SK-N-SH (cell line): ENCODE measurements around the gene SERTAD2. TPM values are rescaled to one million over a fixed set of nuclear protein-coding genes. Genes with fewer than 3 reads are reported as not detected.

ENCODE experiments used
- CTCF ChIA-PET: fragments of 300-600, 350-600 bp; formaldehyde crosslinking; extraction: SDS; loops from one replicate; lab custom pipeline; 2021; lab: Yijun Ruan, JAX
- POLR2A ChIA-PET: fragments of 350-600 bp; sonication (Branson Sonifier 250); formaldehyde crosslinking; extraction: SDS; loops from one replicate; lab custom pipeline; 2020; ENCODE audit warnings: antibody characterized with exemption, inconsistent platforms; lab: Yijun Ruan, JAX
- DNase-seq: peaks from one replicate; pipeline ENCODE4 v3.0.0; 2012
- H2AFZ ChIP-seq: fragments of 200-600 bp; sonication (generic); 2 replicates; pipeline ENCODE4 v1.8.1; 2016; ENCODE audit warnings: antibody characterized with exemption, mild to moderate bottlenecking, low read depth
- H3F3A ChIP-seq: fragments of 200-600 bp; sonication (generic); replicated peaks from 2 replicates; pipeline ENCODE3; 2016; ENCODE audit warnings: antibody characterized with exemption, mild to moderate bottlenecking; ENCODE audit not compliant: insufficient read depth
- H3K27ac ChIP-seq, 2 experiments: fragments of 200-500 bp in 1 of 2; fragments of 200-600 bp in 1 of 2; sonication (Bioruptor generic) in 1 of 2; sonication (generic), shearing (Covaris generic) in 1 of 2; 2 replicates each; pipeline versions ENCODE4 v1.5.1 to v1.6.1; 2014 to 2016; ENCODE audit warnings: low read depth in 2 of 2, inconsistent platforms in 1 of 2, low read length in 1 of 2, mild to moderate bottlenecking in 1 of 2, mixed read lengths in 1 of 2
- H3K27me3 ChIP-seq: fragments of 200-600 bp; sonication (generic), shearing (Covaris generic); 2 replicates; pipeline ENCODE4 v1.6.1; 2016; ENCODE audit warnings: mixed run types; ENCODE audit not compliant: insufficient read depth
- H3K36me3 ChIP-seq, 2 experiments: fragments of 200-500 bp in 1 of 2; fragments of 200-600 bp in 1 of 2; sonication (Bioruptor generic) in 1 of 2; sonication (generic) in 1 of 2; replicated peaks in 1 of 2; 2 replicates each; pipeline versions ENCODE3 to v1.5.1; 2014 to 2016; ENCODE audit warnings: low read length in 1 of 2, mild to moderate bottlenecking in 1 of 2; ENCODE audit not compliant: insufficient read depth in 2 of 2, control insufficient read depth in 1 of 2
- H3K4me1 ChIP-seq, 2 experiments: fragments of 200-500 bp in 1 of 2; fragments of 200-600 bp in 1 of 2; sonication (Bioruptor generic) in 1 of 2; sonication (generic), shearing (Covaris generic) in 1 of 2; 2 replicates each; pipeline versions ENCODE4 v1.5.1 to v1.6.1; 2014 to 2016; ENCODE audit warnings: low read depth in 1 of 2, low read length in 1 of 2, mixed run types in 1 of 2; ENCODE audit not compliant: insufficient read depth in 2 of 2, control insufficient read depth in 1 of 2
- H3K4me2 ChIP-seq: fragments of 200-600 bp; sonication (generic), shearing (Covaris generic); 2 replicates; pipeline ENCODE4 v1.6.1; 2017; ENCODE audit warnings: mixed run types
- H3K4me3 ChIP-seq, 2 experiments: fragments of 200-500 bp in 1 of 2; fragments of 200-600 bp in 1 of 2; sonication (Bioruptor generic) in 1 of 2; sonication (generic), shearing (Covaris generic) in 1 of 2; 2 replicates each; pipeline versions ENCODE4 v1.5.1 to v1.8.1; 2014 to 2016; ENCODE audit warnings: low read depth in 2 of 2, inconsistent platforms in 1 of 2, low read length in 1 of 2, mild to moderate bottlenecking in 1 of 2, mixed read lengths in 1 of 2, moderate library complexity in 1 of 2
- H3K79me2 ChIP-seq: fragments of 200-600 bp; sonication (generic); 2 replicates; pipeline ENCODE4 v1.8.1; 2017; ENCODE audit warnings: mild to moderate bottlenecking; ENCODE audit not compliant: insufficient read depth
- H3K9ac ChIP-seq: fragments of 200-600 bp; sonication (generic); 2 replicates; pipeline ENCODE4 v1.6.1; 2017; ENCODE audit warnings: mixed run types
- H3K9me2 ChIP-seq: fragments of 200-600 bp; sonication (generic); 2 replicates; pipeline ENCODE4 v1.6.1; 2017; ENCODE audit warnings: mixed run types
- H3K9me3 ChIP-seq: fragments of 200-600 bp; sonication (generic); 2 replicates; pipeline ENCODE4 v1.6.1; 2017; ENCODE audit warnings: mixed run types, mild to moderate bottlenecking, moderate library complexity
- H4K20me1 ChIP-seq: fragments of 200-600 bp; sonication (generic); 2 replicates; pipeline ENCODE4 v1.6.1; 2017; ENCODE audit warnings: mild to moderate bottlenecking, mixed run types; ENCODE audit not compliant: insufficient read depth
- ELF1 ChIP-seq: IDR thresholded peaks from 2 replicates; pipeline ENCODE4 v1.4.0; 2012
- FOXM1 ChIP-seq: IDR thresholded peaks from 2 replicates; pipeline ENCODE4 v1.4.0; 2012; ENCODE audit warnings: low read depth, mild to moderate bottlenecking
- GABPA ChIP-seq: IDR thresholded peaks from 2 replicates; pipeline ENCODE4 v1.4.0; 2012; ENCODE audit warnings: low read depth, mild to moderate bottlenecking
- GATA2 ChIP-seq: sonication (generic); formaldehyde crosslinking; IDR thresholded peaks from 2 replicates; pipeline ENCODE4 v1.5.0; 2020; ENCODE audit warnings: mild to moderate bottlenecking, missing genetic modification reagents
- JUND ChIP-seq: IDR thresholded peaks from 2 replicates; pipeline ENCODE4 v1.4.0; 2012
- NRF1 ChIP-seq: IDR thresholded peaks from 2 replicates; pipeline ENCODE4 v1.6.1; 2012; ENCODE audit warnings: low read depth, mild to moderate bottlenecking, low read length
- SIN3A ChIP-seq: IDR thresholded peaks from 2 replicates; pipeline ENCODE4 v1.6.1; 2012; ENCODE audit warnings: low read depth, mild to moderate bottlenecking, low read length, moderate library complexity, borderline replicate concordance
- SMC3 ChIP-seq: IDR thresholded peaks from 2 replicates; pipeline ENCODE4 v1.6.1; 2012; ENCODE audit warnings: low read depth, low read length, improper control_type of control experiment
- TAF1 ChIP-seq: IDR thresholded peaks from 2 replicates; pipeline ENCODE4 v1.6.1; 2012; ENCODE audit warnings: low read depth, mild to moderate bottlenecking, low read length, moderate library complexity, borderline replicate concordance
- TCF12 ChIP-seq: IDR thresholded peaks from 2 replicates; pipeline ENCODE4 v1.4.0; 2012
- YY1 ChIP-seq: IDR thresholded peaks from 2 replicates; pipeline ENCODE4 v1.4.0; 2012; ENCODE audit warnings: low read depth, mild to moderate bottlenecking
- WGBS: methylation state at CpG from one replicate; pipeline ENCODE4 v1.1.6; 2017; ENCODE audit warnings: low lambda C conversion rate; 5-methylcytosine and 5-hydroxymethylcytosine counted together
- polyA plus RNA-seq, 3 experiments: library from polyadenylated mRNA; depleted of rRNA; stranded (reverse); fragments of >200 nt; gene quantifications; 2 replicates each; pipeline ENCODE4 v1.2.3, GENCODE V29; 2012
- TF ChIP-seq, protein P1 (sequence below): IDR thresholded peaks from 2 replicates; pipeline ENCODE4 v1.6.1; 2012; ENCODE audit warnings: mild to moderate bottlenecking, low read depth, low read length, moderate library complexity
- TF ChIP-seq, protein P2 (sequence below): fragments of 150-350 bp; IDR thresholded peaks from 2 replicates; pipeline ENCODE4 v1.6.1; 2016; ENCODE audit warnings: mild to moderate bottlenecking, low read depth, low read length
- TF ChIP-seq, protein P3 (sequence below): IDR thresholded peaks from 2 replicates; pipeline ENCODE4 v1.4.0; 2012; ENCODE audit warnings: low read depth, borderline replicate concordance
- TF ChIP-seq, protein P4 (sequence below): fragments of 150-350 bp; IDR thresholded peaks from 2 replicates; pipeline ENCODE4 v1.6.1; 2017; ENCODE audit warnings: antibody characterized with exemption, low read length, low read depth, borderline replicate concordance

Gene SERTAD2
- polyA plus RNA-seq, 1 of the 3 experiments (the other 2 are of a cell fraction), result 9.1 TPM

DNA sequence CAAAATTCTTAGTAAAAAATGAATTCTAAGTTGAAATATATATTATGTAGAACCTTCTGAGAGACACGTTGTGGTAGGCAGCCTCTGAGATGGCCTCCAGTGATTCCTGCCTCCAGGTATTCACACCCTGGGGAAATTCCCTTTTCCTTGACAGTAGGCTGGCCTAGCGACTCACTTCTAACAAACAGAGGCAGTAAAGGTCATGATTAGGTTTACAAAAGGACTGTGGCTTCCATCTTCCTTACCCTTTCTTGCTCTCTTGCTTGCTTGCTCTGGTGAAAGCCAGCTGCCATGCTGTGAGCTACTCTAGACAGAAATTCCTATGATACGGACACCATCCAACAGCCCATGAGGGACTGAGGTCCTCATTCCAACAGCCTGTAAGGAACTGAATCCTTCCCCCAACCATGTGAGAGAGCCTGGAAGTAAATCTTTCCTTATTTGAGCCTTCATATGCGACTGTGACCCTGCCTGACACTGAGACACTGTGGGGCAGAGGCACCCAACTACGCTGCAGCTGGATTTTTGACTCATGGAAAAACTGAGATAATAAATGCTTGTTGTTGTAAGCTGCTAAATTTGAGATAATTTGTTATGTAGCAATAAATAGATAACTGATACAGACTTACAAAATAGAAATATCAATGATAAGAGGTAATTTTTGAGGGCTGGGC, 32.7 kb upstream of the SERTAD2 start:
- Histone ChIP-seq H3K9me3 (peaks cover 7% of the 10 kb centered on the region), H3K79me2 (no peaks in the 10 kb centered on the region; the same call in 1 of the 2 replicates), H3K27ac (no peak overlapping the region), H3K4me1 (no peaks in the 10 kb centered on the region), H3K9ac (no peak overlapping the region), H3F3A (no peaks in the 10 kb centered on the region), H4K20me1 (no peaks in the 10 kb centered on the region), H3K4me2 (no peak overlapping the region), H3K36me3 (peaks cover 0 to 8% of the 10 kb centered on the region in 2 experiments), H2AFZ (no peak overlapping the region), H3K4me3 (no peak overlapping the region), H3K9me2 (no peaks in the 10 kb centered on the region), H3K27me3 (no peaks in the 10 kb centered on the region)
- TF ChIP-seq, protein P1, sequence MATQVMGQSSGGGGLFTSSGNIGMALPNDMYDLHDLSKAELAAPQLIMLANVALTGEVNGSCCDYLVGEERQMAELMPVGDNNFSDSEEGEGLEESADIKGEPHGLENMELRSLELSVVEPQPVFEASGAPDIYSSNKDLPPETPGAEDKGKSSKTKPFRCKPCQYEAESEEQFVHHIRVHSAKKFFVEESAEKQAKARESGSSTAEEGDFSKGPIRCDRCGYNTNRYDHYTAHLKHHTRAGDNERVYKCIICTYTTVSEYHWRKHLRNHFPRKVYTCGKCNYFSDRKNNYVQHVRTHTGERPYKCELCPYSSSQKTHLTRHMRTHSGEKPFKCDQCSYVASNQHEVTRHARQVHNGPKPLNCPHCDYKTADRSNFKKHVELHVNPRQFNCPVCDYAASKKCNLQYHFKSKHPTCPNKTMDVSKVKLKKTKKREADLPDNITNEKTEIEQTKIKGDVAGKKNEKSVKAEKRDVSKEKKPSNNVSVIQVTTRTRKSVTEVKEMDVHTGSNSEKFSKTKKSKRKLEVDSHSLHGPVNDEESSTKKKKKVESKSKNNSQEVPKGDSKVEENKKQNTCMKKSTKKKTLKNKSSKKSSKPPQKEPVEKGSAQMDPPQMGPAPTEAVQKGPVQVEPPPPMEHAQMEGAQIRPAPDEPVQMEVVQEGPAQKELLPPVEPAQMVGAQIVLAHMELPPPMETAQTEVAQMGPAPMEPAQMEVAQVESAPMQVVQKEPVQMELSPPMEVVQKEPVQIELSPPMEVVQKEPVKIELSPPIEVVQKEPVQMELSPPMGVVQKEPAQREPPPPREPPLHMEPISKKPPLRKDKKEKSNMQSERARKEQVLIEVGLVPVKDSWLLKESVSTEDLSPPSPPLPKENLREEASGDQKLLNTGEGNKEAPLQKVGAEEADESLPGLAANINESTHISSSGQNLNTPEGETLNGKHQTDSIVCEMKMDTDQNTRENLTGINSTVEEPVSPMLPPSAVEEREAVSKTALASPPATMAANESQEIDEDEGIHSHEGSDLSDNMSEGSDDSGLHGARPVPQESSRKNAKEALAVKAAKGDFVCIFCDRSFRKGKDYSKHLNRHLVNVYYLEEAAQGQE, result no peak
- TF ChIP-seq, protein P2, sequence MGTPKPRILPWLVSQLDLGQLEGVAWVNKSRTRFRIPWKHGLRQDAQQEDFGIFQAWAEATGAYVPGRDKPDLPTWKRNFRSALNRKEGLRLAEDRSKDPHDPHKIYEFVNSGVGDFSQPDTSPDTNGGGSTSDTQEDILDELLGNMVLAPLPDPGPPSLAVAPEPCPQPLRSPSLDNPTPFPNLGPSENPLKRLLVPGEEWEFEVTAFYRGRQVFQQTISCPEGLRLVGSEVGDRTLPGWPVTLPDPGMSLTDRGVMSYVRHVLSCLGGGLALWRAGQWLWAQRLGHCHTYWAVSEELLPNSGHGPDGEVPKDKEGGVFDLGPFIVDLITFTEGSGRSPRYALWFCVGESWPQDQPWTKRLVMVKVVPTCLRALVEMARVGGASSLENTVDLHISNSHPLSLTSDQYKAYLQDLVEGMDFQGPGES, result no peak
- TF ChIP-seq TAF1 (no peak), TCF12 (no peak), YY1 (no peak)
- ChIA-PET POLR2A (no interaction called here), CTCF (no interaction called here)
- DNase-seq, result no peak
- WGBS, result 89% methylated on average over 5 of the region's 5 CpGs

DNA sequence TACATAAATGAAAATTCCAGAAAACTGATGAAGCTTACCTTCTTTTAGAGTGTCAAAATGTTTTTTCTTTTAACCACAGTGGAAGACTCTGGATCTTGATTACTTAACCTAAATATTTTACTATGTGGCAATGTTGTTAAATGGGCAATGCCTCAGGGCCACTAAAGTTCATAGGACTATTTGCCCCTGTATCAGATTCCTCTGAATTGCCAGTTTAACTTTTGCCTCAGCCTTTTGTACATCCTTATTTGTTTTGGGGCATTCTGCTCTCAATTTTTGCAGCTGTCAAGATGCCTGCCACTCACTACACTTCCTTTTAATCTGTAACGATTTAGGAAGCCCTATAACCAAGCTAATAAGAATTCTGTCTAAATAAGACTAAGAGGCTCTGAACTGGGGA, 31.7 kb upstream of the SERTAD2 start:
- Histone ChIP-seq H3K4me1 (no peaks in the 10 kb centered on the region; a peak in 1 of 4 replicates), H4K20me1 (no peaks in the 10 kb centered on the region), H3K9ac (no peak overlapping the region), H3K36me3 (no peaks in the 10 kb centered on the region), H3K27me3 (no peaks in the 10 kb centered on the region), H3K9me2 (no peaks in the 10 kb centered on the region), H3K4me2 (no peak overlapping the region), H3K4me3 (no peak overlapping the region), H2AFZ (no peak overlapping the region), H3K27ac (no peak overlapping the region), H3K9me3 (no peaks in the 10 kb centered on the region), H3K79me2 (no peaks in the 10 kb centered on the region; the same call in 1 of the 2 replicates), H3F3A (peaks cover 2% of the 10 kb centered on the region)
- no peak for DNase-seq
- ChIA-PET CTCF (interaction anchor here (0.9 kb wide), 1 partner anchor 19 kb away, joined by 3 read pairs; no protein-coding TSS in a partner anchor), POLR2A (no interaction called here)
- WGBS, result 68% methylated on average over 1 of the region's 1 CpG
- TF ChIP-seq GABPA (no peak), FOXM1 (no peak), SMC3 (no peak), SIN3A (no peak), ELF1 (no peak), NRF1 (no peak), TAF1 (no peak), JUND (no peak), GATA2 (CRISPR knock-in tag) (no peak)
- TF ChIP-seq, protein P3, sequence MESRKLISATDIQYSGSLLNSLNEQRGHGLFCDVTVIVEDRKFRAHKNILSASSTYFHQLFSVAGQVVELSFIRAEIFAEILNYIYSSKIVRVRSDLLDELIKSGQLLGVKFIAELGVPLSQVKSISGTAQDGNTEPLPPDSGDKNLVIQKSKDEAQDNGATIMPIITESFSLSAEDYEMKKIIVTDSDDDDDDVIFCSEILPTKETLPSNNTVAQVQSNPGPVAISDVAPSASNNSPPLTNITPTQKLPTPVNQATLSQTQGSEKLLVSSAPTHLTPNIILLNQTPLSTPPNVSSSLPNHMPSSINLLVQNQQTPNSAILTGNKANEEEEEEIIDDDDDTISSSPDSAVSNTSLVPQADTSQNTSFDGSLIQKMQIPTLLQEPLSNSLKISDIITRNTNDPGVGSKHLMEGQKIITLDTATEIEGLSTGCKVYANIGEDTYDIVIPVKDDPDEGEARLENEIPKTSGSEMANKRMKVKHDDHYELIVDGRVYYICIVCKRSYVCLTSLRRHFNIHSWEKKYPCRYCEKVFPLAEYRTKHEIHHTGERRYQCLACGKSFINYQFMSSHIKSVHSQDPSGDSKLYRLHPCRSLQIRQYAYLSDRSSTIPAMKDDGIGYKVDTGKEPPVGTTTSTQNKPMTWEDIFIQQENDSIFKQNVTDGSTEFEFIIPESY, result no peak
- TF ChIP-seq, protein P1, result no peak
- TF ChIP-seq, protein P4, sequence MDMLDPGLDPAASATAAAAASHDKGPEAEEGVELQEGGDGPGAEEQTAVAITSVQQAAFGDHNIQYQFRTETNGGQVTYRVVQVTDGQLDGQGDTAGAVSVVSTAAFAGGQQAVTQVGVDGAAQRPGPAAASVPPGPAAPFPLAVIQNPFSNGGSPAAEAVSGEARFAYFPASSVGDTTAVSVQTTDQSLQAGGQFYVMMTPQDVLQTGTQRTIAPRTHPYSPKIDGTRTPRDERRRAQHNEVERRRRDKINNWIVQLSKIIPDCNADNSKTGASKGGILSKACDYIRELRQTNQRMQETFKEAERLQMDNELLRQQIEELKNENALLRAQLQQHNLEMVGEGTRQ, result no peak
